Measurements from ENCODE around the gene TUFT1. TPM values are rescaled to one million over a fixed set of nuclear protein-coding genes. Genes with fewer than 3 reads are reported as not detected.
A peak's percentile ranks its signal among the peaks of the same experiment; 100 is the strongest.

TUFT1 gene
- total and polyA plus RNA-seq, 2 of the 4 experiments (the other 2 are of a cell fraction) = 21.2 to 30.3 TPM

GRCh38 chr1:151594143-151594625 lies 54.1 kb downstream of the TUFT1 start:
- H2AFZ ChIP-seq (replicated peaks; ENCODE audit: low read length, poor library complexity) = peak overlapping the region; percentile 36
- no peak overlapping the region for H3K18ac ChIP-seq (ENCODE audit: low read depth, low read length)
- in situ Hi-C loops (cut with MboI; ENCODE audit: low sequenced_read_pairs) = no loop called here
- H3K9me3 ChIP-seq (ENCODE audit: control insufficient read depth, insufficient read depth, low read length) = peaks cover 4% of the 10 kb centered on the region; the same call in 1 of the 2 replicates
- H3K4ac ChIP-seq (ENCODE audit: low read depth, low read length) = no peak overlapping the region
- H2BK15ac ChIP-seq (ENCODE audit: low read depth, low read length) = no peak overlapping the region
- H3K14ac ChIP-seq (replicated peaks; ENCODE audit: low read depth, low read length) = no peak overlapping the region
- H2BK20ac ChIP-seq (ENCODE audit: low read depth, low read length) = 0 out of 2 replicates have a peak overlapping the region, but pooled peaks have one; percentile 22
- no peaks in the 10 kb centered on the region; the same call in 1 of the 2 replicates for H4K20me1 ChIP-seq (ENCODE audit: insufficient read depth, low read length)
- no peak overlapping the region for H4K8ac ChIP-seq (ENCODE audit: low read depth in 2 of 2, low read length in 2 of 2)
- ChIA-PET CTCF (interaction anchor here (0.7 to 2.3 kb wide), 6 partner anchors 8 to 141 kb away, joined by 3 to 7 read pairs (median 3); partner anchors contain the start of gene SNX27), POLR2A (ENCODE audit: unreplicated experiment) (no interaction called here)
- H2AK5ac ChIP-seq (ENCODE audit: low read depth, low read length) = no peak overlapping the region
- TF ChIP-seq RAD21 (IDR thresholded peaks at IDR 0.05; ENCODE audit: low read length) (peak; percentile 77), CHD1 (IDR thresholded peaks at IDR 0.05; ENCODE audit: low read depth, low read length) (no peak), SMC3 (IDR thresholded peaks at IDR 0.05; ENCODE audit: low read depth, low read length) (peak; percentile 79)
- TF ChIP-seq, protein P1, sequence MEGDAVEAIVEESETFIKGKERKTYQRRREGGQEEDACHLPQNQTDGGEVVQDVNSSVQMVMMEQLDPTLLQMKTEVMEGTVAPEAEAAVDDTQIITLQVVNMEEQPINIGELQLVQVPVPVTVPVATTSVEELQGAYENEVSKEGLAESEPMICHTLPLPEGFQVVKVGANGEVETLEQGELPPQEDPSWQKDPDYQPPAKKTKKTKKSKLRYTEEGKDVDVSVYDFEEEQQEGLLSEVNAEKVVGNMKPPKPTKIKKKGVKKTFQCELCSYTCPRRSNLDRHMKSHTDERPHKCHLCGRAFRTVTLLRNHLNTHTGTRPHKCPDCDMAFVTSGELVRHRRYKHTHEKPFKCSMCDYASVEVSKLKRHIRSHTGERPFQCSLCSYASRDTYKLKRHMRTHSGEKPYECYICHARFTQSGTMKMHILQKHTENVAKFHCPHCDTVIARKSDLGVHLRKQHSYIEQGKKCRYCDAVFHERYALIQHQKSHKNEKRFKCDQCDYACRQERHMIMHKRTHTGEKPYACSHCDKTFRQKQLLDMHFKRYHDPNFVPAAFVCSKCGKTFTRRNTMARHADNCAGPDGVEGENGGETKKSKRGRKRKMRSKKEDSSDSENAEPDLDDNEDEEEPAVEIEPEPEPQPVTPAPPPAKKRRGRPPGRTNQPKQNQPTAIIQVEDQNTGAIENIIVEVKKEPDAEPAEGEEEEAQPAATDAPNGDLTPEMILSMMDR (conservative IDR thresholded peaks at IDR 0.05; ENCODE audit: low read depth, low read length) = peak; percentile 72
- 0 out of 2 replicates have a peak overlapping the region, but pooled peaks have one; percentile 5 for H2BK120ac ChIP-seq (ENCODE audit: low read depth, low read length)
- dilution Hi-C loops (cut with HindIII; ENCODE audit: low sequenced_read_pairs, unreplicated experiment) = no loop called here
- H2BK5ac ChIP-seq (ENCODE audit: low read depth, low read length, poor library complexity, severe bottlenecking) = no peak overlapping the region
- no peak overlapping the region for H3K4me3 ChIP-seq (ENCODE audit: insufficient read depth, low read depth, low read length)
- no peak overlapping the region for H3K27ac ChIP-seq (ENCODE audit: insufficient read depth, low read length)
- H3K79me1 ChIP-seq (ENCODE audit: low read depth in 1 of 2, low read length in 2 of 2) = no peaks in the 10 kb centered on the region
- ATAC-seq (ENCODE audit: low read depth) (peak; percentile 46; the same call in 1 of the 2 replicates), DNase-seq (no peak)
- 4% methylated on average over 9 of the region's 12 CpGs; no CpG with 5 or more reads in 1 of the 2 experiments for WGBS, 2 experiments (ENCODE audit: extremely low coverage in 2 of 2, insufficient read length in 1 of 2)
- intact Hi-C loops (cut with micrococcal nuclease) = loop anchor here (2.0 kb wide), 1 partner anchor 141 kb away; no protein-coding TSS in a partner anchor
- BruUV-seq (replicated peaks) = no TSS peak
- no peaks in the 10 kb centered on the region for H3K4me1 ChIP-seq (ENCODE audit: control insufficient read depth, insufficient read depth, low read length)
- no peaks in the 10 kb centered on the region for H3K36me3 ChIP-seq (ENCODE audit: control insufficient read depth, insufficient read depth, low read length)
- no peak overlapping the region; the same call in 1 of the 2 replicates for H3K56ac ChIP-seq (ENCODE audit: extremely low read depth, insufficient read depth, low read length)
- no peak overlapping the region for H3K23ac ChIP-seq (ENCODE audit: low read depth, low read length)
- no peak overlapping the region for H4K5ac ChIP-seq (ENCODE audit: low read depth, low read length)
- peak overlapping the region; percentile 48; the same call in 1 of the 2 replicates for H3K9ac ChIP-seq (ENCODE audit: low read depth, low read length)
- H3K27me3 ChIP-seq (ENCODE audit: control insufficient read depth, insufficient read depth, low read length) = no peaks in the 10 kb centered on the region
- no peak overlapping the region for H4K91ac ChIP-seq (ENCODE audit: insufficient read depth, low read depth, low read length)
- H2AK9ac ChIP-seq (replicated peaks; ENCODE audit: low read depth, low read length, poor library complexity) = peak overlapping the region; percentile 63
- 0 out of 2 replicates have a peak, but pooled peaks cover 3% of the 10 kb centered on the region for H3K9me1 ChIP-seq (ENCODE audit: insufficient read depth, low read length)
- H3K4me2 ChIP-seq (ENCODE audit: low read depth, low read length) = peak overlapping the region; percentile 80; the same call in 1 of the 2 replicates
